Measurements from ENCODE around the gene MCEMP1.

The MCEMP1 gene

DNA sequence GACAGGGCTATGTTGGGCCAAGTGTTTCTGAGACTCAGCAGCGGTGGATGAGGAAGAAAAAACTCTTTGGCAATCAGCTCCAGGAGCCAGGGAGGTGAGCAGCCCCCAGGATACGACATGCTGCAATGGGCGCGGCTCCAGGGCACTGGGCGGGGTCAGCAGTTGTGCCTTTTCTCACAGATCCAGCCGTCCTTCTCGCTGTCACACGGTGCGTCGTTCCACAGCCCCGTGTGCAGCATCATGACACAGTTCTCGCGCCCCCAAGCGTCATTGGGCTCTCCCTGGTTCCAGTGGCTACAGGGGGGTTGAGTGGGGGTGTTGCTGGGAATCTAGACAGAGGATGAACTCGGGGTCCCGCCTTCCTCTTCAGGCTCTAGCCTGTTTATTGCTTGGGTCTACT lies 52.3 kb downstream of the MCEMP1 start:
- no peak for DNase-seq (ENCODE audit: low read depth)
